ENCODE results near the gene RBFOX1. TPM values are rescaled to one million over a fixed set of nuclear protein-coding genes. Genes with fewer than 3 reads are reported as not detected.

RBFOX1 gene
- polyA plus RNA-seq, 1 of the 3 experiments (the other 2 are of a cell fraction): not detected

DNA sequence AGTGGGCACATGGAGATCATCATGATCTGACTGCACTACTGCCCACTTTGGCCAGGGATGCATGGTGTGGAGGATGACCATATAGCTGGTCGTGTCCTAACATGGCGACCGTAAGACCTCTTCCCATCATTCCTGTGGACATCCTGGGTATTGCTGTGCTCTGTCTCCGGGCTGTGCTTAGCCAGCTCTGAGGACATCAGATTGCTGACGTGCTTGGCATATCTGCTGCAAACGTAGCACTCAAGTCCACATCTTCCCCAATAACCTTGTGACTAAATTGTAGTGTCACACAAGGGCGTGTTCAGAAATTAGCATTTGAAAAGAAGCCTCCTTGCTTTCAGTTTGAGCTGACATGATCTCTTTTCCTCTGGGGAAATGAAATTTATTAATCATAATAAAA lies 373.2 kb downstream of the RBFOX1 start (continued):
- TF ChIP-seq, protein P1, sequence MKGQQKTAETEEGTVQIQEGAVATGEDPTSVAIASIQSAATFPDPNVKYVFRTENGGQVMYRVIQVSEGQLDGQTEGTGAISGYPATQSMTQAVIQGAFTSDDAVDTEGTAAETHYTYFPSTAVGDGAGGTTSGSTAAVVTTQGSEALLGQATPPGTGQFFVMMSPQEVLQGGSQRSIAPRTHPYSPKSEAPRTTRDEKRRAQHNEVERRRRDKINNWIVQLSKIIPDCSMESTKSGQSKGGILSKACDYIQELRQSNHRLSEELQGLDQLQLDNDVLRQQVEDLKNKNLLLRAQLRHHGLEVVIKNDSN (IDR thresholded peaks at IDR 0.05; ENCODE audit: borderline replicate concordance, low read depth): no peak
- no peak for TF ChIP-seq GABPA (IDR thresholded peaks at IDR 0.05; ENCODE audit: low read depth)

DNA sequence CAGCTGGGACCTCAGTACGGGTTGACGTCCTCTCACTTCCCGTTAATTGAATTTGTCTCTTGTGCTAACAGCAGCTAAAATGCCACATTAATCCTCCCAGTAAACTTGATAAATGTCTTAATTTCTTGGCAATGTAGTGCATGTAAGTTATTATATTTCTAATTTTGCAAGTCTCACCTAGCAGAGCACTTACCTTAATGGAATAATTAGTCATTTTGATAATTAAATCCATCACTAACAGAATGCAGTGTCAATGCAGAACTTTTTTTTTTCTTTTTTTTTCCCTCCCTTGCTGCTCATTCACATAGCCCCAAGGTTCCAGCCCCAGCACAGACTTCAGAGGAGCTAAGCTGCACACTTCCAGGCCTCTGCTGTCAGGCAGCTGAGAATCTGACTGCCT lies 376.5 kb downstream of the RBFOX1 start:
- CTCF ChIA-PET: no interaction called here
- Histone ChIP-seq H3F3A (replicated peaks; ENCODE audit: insufficient read depth) (no peaks in the 10 kb centered on the region), H3K9me3 (no peaks in the 10 kb centered on the region), H3K36me3 (replicated peaks in 1 of 2; ENCODE audit: control insufficient read depth in 1 of 2, insufficient read depth in 2 of 2, low read length in 1 of 2) (no peaks in the 10 kb centered on the region), H3K79me2 (ENCODE audit: insufficient read depth) (no peaks in the 10 kb centered on the region), H3K9me2 (no peaks in the 10 kb centered on the region), H3K27me3 (ENCODE audit: insufficient read depth) (no peaks in the 10 kb centered on the region), H4K20me1 (ENCODE audit: insufficient read depth) (no peaks in the 10 kb centered on the region), H3K4me1 (ENCODE audit: control insufficient read depth in 1 of 2, insufficient read depth in 2 of 2, low read depth in 1 of 2, low read length in 1 of 2) (no peaks in the 10 kb centered on the region), H3K4me2 (no peak overlapping the region), H3K27ac (ENCODE audit: low read depth in 2 of 2, low read length in 1 of 2) (no peak overlapping the region), H3K4me3 (ENCODE audit: low read depth in 2 of 2, low read length in 1 of 2) (no peak overlapping the region), H3K9ac (no peak overlapping the region), H2AFZ (ENCODE audit: low read depth) (no peak overlapping the region)
- POLR2A ChIA-PET: no interaction called here
- TF ChIP-seq JUND (IDR thresholded peaks at IDR 0.05): no peak
- TF ChIP-seq NRF1 (IDR thresholded peaks at IDR 0.05; ENCODE audit: low read depth, low read length): no peak
- TF ChIP-seq MXI1 (IDR thresholded peaks at IDR 0.05; ENCODE audit: low read depth, low read length): no peak
- TF ChIP-seq, protein P2, sequence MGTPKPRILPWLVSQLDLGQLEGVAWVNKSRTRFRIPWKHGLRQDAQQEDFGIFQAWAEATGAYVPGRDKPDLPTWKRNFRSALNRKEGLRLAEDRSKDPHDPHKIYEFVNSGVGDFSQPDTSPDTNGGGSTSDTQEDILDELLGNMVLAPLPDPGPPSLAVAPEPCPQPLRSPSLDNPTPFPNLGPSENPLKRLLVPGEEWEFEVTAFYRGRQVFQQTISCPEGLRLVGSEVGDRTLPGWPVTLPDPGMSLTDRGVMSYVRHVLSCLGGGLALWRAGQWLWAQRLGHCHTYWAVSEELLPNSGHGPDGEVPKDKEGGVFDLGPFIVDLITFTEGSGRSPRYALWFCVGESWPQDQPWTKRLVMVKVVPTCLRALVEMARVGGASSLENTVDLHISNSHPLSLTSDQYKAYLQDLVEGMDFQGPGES (IDR thresholded peaks at IDR 0.05; ENCODE audit: low read depth, low read length): no peak
- TF ChIP-seq, protein P3, sequence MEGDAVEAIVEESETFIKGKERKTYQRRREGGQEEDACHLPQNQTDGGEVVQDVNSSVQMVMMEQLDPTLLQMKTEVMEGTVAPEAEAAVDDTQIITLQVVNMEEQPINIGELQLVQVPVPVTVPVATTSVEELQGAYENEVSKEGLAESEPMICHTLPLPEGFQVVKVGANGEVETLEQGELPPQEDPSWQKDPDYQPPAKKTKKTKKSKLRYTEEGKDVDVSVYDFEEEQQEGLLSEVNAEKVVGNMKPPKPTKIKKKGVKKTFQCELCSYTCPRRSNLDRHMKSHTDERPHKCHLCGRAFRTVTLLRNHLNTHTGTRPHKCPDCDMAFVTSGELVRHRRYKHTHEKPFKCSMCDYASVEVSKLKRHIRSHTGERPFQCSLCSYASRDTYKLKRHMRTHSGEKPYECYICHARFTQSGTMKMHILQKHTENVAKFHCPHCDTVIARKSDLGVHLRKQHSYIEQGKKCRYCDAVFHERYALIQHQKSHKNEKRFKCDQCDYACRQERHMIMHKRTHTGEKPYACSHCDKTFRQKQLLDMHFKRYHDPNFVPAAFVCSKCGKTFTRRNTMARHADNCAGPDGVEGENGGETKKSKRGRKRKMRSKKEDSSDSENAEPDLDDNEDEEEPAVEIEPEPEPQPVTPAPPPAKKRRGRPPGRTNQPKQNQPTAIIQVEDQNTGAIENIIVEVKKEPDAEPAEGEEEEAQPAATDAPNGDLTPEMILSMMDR (IDR thresholded peaks at IDR 0.05): no peak
- no peak for TF ChIP-seq EP300 (IDR thresholded peaks at IDR 0.05; ENCODE audit: borderline replicate concordance in 1 of 2, low read depth in 1 of 2, low read length in 1 of 2)
- TF ChIP-seq, protein P1 (IDR thresholded peaks at IDR 0.05; ENCODE audit: borderline replicate concordance, low read depth): no peak
- TF ChIP-seq NFIC (IDR thresholded peaks at IDR 0.05; ENCODE audit: borderline replicate concordance): no peak
- TF ChIP-seq, protein P4, sequence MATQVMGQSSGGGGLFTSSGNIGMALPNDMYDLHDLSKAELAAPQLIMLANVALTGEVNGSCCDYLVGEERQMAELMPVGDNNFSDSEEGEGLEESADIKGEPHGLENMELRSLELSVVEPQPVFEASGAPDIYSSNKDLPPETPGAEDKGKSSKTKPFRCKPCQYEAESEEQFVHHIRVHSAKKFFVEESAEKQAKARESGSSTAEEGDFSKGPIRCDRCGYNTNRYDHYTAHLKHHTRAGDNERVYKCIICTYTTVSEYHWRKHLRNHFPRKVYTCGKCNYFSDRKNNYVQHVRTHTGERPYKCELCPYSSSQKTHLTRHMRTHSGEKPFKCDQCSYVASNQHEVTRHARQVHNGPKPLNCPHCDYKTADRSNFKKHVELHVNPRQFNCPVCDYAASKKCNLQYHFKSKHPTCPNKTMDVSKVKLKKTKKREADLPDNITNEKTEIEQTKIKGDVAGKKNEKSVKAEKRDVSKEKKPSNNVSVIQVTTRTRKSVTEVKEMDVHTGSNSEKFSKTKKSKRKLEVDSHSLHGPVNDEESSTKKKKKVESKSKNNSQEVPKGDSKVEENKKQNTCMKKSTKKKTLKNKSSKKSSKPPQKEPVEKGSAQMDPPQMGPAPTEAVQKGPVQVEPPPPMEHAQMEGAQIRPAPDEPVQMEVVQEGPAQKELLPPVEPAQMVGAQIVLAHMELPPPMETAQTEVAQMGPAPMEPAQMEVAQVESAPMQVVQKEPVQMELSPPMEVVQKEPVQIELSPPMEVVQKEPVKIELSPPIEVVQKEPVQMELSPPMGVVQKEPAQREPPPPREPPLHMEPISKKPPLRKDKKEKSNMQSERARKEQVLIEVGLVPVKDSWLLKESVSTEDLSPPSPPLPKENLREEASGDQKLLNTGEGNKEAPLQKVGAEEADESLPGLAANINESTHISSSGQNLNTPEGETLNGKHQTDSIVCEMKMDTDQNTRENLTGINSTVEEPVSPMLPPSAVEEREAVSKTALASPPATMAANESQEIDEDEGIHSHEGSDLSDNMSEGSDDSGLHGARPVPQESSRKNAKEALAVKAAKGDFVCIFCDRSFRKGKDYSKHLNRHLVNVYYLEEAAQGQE (IDR thresholded peaks at IDR 0.05; ENCODE audit: low read depth, low read length): no peak
- no peak for TF ChIP-seq ELF1 (IDR thresholded peaks at IDR 0.05)
- no peak for TF ChIP-seq RFX5 (IDR thresholded peaks at IDR 0.05; ENCODE audit: low read length)
- WGBS (ENCODE audit: low lambda C conversion rate): 37% methylated on average over 3 of the region's 3 CpGs
- DNase-seq: no peak

Measured in SK-N-SH (cell line).